Dermis blood vessel endothelial cell (primary cell): ENCODE results near the gene DCBLD2. TPM values are rescaled to one million over a fixed set of nuclear protein-coding genes. Genes with fewer than 3 reads are reported as not detected.

Experiments used
- DNase-seq: peaks from one replicate; pipeline ENCODE4 v3.0.0; 2010
- total RNA-seq: library from RNA; depleted of rRNA; stranded (reverse); fragments of >200 nt; gene quantifications from 2 replicates; pipeline ENCODE4 v1.2.3, GENCODE V29; 2014

Gene DCBLD2
- total RNA-seq, 1 donor from 2014 or later = 19.6 TPM

- peak; percentile 62 for DNase-seq
These were observed 135.8 kb downstream of the DCBLD2 start for GRCh38 chr3:98765721-98766120.

DNA sequence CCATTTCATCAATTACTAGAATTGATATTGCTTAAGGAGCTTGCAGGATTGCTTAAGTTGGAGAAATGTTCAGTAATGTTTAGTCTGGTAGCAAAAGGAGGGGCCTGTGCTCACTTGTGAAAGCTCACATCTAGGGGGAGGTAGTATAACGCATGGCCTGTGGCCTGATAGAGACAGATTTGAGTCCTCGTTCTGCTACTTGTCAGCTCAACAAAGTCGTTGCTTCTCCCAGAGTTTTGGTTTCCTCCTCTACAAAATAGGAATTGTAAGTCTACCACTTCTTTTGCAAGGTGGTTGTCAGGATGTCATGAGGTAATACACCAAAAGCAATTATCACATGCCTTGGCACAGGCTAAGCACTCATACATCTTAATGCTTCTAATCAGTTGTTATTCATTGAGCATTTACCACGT lies 137.0 kb downstream of the DCBLD2 start:
- DNase-seq = no peak

- no peak for DNase-seq
These were observed 137.6 kb downstream of the DCBLD2 start for GRCh38 chr3:98763819-98764418.

- DNase-seq = peak; percentile 47
These were observed 138.4 kb downstream of the DCBLD2 start, which contains the start of gene ST3GAL6 for GRCh38 chr3:98763076-98763475. ST3GAL6 (plus strand) TSS chr3:98763340; CDS start chr3:98768441, 5,101 bp downstream.

GRCh38 chr3:98761643-98762229 lies 139.8 kb downstream of the DCBLD2 start:
- DNase-seq = no peak

- no peak for DNase-seq
These were observed 141.9 kb downstream of the DCBLD2 start for GRCh38 chr3:98759629-98760028.

DNA sequence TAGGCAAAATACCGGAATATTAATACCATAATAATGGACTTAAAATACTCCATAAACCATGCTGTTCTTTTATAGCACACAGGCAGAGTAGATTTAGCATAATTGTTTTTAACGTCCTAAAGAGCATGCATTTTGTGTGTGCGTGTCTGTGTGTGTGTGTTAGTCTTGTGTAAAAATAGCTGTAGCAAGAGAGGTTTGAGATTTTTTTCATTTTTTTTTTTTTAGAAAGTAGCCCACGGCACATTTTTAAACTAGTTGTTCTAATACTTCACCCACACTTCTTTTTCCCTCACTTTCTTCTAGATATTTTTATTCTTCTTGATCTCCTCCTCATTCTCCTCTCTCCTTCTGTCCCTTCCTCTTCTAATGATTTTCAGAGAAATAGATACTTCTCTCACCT lies 145.9 kb downstream of the DCBLD2 start:
- DNase-seq = no peak

GRCh38 chr3:98754483-98754882 lies 147.0 kb downstream of the DCBLD2 start:
- DNase-seq = no peak

DNA sequence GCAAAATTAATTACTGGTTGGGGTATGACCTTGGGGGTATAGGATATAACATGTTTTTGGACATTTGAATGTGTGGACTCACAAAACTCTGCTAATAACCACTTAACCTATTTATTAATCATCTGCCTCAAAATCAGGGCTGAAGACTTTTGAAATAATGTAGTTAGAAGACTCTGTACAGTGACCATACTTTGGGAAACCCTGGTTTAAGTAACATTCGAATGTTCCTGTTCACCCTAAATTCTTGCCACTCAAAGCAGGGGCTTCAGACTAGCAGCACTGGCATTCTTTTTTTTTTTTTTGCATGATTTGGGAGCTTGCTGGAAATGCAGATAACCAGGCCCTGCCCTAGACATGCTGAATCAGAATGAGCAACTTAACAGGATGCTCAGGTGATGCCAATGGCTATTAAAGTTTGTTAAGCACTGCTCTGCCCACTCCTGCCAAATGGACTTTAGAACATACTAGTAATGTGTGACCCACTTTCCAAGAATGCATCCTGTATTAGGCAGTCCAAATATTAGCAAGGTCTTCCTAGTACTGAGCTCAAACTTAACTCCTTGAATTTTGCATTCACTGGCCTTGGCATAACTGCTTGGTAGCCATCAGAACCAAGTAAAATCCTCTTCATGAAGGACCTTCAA lies 151.1 kb downstream of the DCBLD2 start:
- DNase-seq = no peak

- no peak for DNase-seq
These were observed 154.6 kb downstream of the DCBLD2 start for GRCh38 chr3:98746882-98747281.

GRCh38 chr3:98746122-98746521 lies 155.4 kb downstream of the DCBLD2 start:
- no peak for DNase-seq

Other genes starting within 250 kb of the DCBLD2 start
- 18.6 and 30.1 TPM in 2 replicates for gene ST3GAL6, start 138.4 kb downstream of the DCBLD2 start, total RNA-seq